ENCODE results near the gene LDLR. TPM values are rescaled to one million over a fixed set of nuclear protein-coding genes. Genes with fewer than 3 reads are reported as not detected.
"Not testable (repeated sequence)": the region's sequence is repeated elsewhere in the genome, so short reads cannot be mapped to it uniquely, and the experiment has no call there.

LDLR gene
- total RNA-seq, 4 donors from 2014 or later, result 22.6 to 45.6 (median 35.7) TPM

DNA sequence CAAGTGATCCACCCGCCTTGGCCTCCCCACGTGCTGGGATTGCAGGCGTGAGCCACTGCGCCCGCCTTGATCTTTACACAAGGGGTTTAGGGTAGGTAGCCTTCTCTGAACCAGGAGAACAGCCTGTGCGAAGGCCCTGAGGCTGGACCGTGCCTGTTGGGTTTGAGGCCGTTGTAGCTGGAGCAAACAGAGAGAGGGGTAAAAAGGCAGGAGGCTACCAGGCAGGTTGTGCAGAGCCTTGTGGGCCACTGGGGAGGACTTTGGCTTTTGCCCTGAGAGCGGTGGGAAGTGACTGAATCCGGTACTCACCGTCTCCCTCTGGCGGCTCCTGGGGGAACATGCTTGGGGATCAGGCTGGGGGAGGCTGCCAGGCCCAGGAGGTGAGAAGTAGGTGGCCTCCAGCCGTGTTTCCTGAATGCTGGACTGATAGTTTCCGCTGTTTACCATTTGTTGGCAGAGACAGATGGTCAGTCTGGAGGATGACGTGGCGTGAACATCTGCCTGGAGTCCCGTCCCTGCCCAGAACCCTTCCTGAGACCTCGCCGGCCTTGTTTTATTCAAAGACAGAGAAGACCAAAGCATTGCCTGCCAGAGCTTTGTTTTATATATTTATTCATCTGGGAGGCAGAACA lies 41.7 kb downstream of the LDLR start:
- H3K27me3 ChIP-seq, result no peaks in the 10 kb centered on the region
- 51 to 53% methylated on average over 18 to 19 of the region's 19 CpGs for WGBS, 2 donors
- TF ChIP-seq, protein P1, sequence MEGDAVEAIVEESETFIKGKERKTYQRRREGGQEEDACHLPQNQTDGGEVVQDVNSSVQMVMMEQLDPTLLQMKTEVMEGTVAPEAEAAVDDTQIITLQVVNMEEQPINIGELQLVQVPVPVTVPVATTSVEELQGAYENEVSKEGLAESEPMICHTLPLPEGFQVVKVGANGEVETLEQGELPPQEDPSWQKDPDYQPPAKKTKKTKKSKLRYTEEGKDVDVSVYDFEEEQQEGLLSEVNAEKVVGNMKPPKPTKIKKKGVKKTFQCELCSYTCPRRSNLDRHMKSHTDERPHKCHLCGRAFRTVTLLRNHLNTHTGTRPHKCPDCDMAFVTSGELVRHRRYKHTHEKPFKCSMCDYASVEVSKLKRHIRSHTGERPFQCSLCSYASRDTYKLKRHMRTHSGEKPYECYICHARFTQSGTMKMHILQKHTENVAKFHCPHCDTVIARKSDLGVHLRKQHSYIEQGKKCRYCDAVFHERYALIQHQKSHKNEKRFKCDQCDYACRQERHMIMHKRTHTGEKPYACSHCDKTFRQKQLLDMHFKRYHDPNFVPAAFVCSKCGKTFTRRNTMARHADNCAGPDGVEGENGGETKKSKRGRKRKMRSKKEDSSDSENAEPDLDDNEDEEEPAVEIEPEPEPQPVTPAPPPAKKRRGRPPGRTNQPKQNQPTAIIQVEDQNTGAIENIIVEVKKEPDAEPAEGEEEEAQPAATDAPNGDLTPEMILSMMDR (IDR thresholded peaks at IDR 0.05), result peak; percentile 87 to 92 (median 90)
- TF ChIP-seq EP300 (IDR thresholded peaks at IDR 0.05), result no peak
- H3K4me3 ChIP-seq, result no peak overlapping the region
- H3K4me1 ChIP-seq, result peaks cover 0 to 14% (median 4%) of the 10 kb centered on the region in 4 donors
- peak overlapping the region in 3 of 4 donors; percentile 13 to 69 (median 58) for H3K27ac ChIP-seq
- no peaks in the 10 kb centered on the region for H3K9me3 ChIP-seq
- peak; percentile 66 to 86 for DNase-seq (ENCODE audit: low spot score in 2 of 2)
- peaks cover 0 to 72% (median 9%) of the 10 kb centered on the region in 3 donors for H3K36me3 ChIP-seq

DNA sequence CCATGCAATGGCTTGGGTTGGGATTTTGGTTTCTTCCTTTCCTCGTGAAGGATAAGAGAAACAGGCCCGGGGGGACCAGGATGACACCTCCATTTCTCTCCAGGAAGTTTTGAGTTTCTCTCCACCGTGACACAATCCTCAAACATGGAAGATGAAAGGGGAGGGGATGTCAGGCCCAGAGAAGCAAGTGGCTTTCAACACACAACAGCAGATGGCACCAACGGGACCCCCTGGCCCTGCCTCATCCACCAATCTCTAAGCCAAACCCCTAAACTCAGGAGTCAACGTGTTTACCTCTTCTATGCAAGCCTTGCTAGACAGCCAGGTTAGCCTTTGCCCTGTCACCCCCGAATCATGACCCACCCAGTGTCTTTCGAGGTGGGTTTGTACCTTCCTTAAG lies 42.2 kb downstream of the LDLR start:
- Histone ChIP-seq H3K4me1 (peaks cover 0 to 9% (median under 1%) of the 10 kb centered on the region in 4 donors), H3K27me3 (no peaks in the 10 kb centered on the region), H3K36me3 (peaks cover 0 to 72% (median 9%) of the 10 kb centered on the region in 3 donors), H3K4me3 (no peak overlapping the region), H3K9me3 (no peaks in the 10 kb centered on the region), H3K27ac (peak overlapping the region in 2 of 4 donors; percentile 14 to 69)
- 76 to 80% methylated on average over 7 of the region's 7 CpGs for WGBS, 2 donors
- DNase-seq (ENCODE audit: low spot score in 2 of 2), result no peak
- TF ChIP-seq POLR2A (IDR thresholded peaks at IDR 0.05), result no peak
- TF ChIP-seq, protein P1 (IDR thresholded peaks at IDR 0.05), result no peak
- no peak for TF ChIP-seq EP300 (IDR thresholded peaks at IDR 0.05)

DNA sequence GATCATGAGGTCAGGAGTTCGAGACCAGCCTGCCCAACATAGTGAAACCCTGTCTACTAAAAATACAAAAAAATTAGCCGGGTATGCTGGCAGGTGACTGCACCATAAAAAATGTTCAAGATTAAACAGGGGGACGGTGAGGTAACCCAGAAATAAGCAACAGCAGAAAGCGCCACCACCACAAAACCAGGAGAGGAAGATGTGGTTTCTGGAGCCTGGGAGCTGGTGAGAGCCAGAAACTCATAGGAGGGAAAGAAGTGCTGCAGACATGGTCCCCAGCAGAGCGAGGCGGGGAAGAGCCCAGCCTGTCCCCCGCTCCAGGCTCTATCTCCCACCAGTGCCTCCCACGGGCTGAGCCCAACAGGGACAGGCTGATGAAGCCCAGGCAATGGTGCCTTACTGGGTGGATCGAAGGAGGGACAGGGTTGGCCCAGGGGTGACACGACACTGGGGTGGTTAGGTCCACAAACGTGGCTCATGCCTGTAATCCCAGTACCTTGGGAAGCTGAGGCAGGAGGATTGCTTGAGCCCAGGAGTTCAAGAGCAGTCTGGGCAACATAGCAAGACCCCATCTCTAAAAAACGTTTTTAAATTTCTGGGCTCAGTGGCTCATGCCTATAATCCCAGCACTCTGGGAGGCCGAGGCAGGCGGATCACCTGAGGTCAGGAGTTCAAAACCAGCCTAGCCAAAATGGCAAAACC lies 47.3 kb downstream of the LDLR start:
- DNase-seq (ENCODE audit: low spot score in 2 of 2), result no peak
- Histone ChIP-seq H3K9me3 (no peaks in the 10 kb centered on the region), H3K4me3 (no peak overlapping the region), H3K36me3 (peaks cover 0 to 31% (median 0%) of the 10 kb centered on the region in 3 donors), H3K4me1 (peaks cover 0 to 52% (median 27%) of the 10 kb centered on the region in 4 donors), H3K27ac (peak overlapping the region; percentile 85 to 100 (median 98)), H3K27me3 (no peaks in the 10 kb centered on the region)
- TF ChIP-seq EP300 (IDR thresholded peaks at IDR 0.05) (no peak), POLR2A (IDR thresholded peaks at IDR 0.05) (no peak)
- 73 to 74% methylated on average over 14 of the region's 14 CpGs for WGBS, 2 donors

DNA sequence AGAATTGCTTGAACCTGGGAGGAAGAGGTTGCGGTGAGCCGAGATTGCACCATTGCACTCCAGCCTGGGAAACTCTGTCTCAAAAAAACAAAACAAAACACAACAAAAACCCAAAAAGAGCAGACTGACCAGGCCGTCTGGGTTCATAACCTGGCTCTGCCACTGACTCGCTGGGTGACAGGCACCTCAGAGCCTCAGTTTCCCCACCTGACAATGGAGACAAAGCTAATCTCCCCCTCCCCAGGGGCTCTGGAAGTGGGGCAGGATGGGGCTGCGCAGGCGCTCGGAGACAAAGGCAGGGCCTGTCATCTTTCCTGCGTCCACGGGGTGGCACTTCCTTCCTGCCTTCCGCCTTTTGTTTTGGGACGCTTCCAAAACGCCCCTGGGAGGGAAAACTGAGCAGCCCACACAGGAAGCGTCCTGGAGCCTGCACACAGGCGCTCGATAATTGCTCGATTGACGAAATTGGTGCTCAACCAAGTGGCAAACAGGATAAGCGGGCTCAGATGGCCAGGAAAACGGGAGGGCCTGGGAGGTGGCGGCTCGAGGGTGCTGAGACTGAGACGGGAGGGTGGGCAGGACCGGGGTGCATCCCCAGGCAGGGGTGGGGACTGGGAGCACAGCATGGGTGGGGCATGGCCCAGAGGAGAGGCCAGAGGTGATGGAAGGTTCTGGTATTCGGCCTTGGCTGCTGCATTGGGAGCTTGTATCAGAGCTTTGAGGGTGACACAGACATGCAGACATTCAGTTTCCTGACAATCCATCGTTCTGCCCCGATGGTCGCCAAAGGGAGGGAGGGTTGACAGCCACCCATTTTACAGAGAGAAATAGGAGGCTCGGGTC lies 48.5 kb downstream of the LDLR start:
- Histone ChIP-seq H3K27me3 (no peaks in the 10 kb centered on the region), H3K4me1 (peaks cover 0 to 64% (median 38%) of the 10 kb centered on the region in 4 donors), H3K9me3 (no peaks in the 10 kb centered on the region), H3K27ac (peak overlapping the region; percentile 85 to 100 (median 98)), H3K4me3 (peak overlapping the region; percentile 2 to 43 (median 25)), H3K36me3 (peaks cover 0 to 19% (median 0%) of the 10 kb centered on the region in 3 donors)
- peak; percentile 75 to 91 for DNase-seq (ENCODE audit: low spot score in 2 of 2)
- TF ChIP-seq, protein P1 (IDR thresholded peaks at IDR 0.05), result peak; percentile 76 to 98 (median 92)
- peak; percentile 35 to 93 for TF ChIP-seq EP300 (IDR thresholded peaks at IDR 0.05)
- TF ChIP-seq POLR2A (IDR thresholded peaks at IDR 0.05), result peak in 1 of 2 donors; percentile 23
- 2 to 4% methylated on average over 28 of the region's 28 CpGs for WGBS, 2 donors

DNA sequence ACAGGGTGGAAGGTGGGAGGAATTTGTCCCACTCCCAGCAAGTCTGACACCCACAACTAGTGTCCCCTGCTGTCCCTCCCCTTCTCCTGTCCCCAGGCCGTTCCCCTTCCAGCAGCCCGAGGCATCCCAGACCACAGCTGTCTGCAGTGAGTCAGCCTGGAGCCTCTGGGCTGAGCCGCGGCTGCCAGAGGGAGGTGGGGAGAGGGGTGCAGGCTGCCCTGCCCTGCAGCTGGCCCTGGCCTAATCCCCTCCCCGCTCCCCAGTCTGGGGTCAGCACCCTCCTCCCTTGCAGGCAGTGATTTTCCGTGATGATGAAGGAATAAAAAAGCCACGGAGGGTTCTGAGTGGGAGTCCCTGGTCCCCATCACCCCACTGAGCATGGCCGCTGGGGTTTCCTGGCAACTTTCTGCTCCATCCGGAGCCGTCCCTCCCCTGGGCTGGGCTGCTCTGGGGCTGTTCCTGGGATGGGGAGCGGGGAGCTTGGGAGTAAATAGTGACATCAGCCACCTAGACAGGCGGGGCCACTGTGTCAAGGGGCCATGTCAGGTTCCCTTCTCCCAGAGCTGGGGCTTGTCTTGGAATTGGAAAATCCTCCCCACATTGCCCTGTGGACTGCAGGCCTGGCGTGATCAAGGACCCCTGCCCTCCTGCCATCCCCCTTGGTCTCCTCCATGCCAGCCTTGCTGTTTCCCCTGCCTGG lies 49.5 kb downstream of the LDLR start:
- Histone ChIP-seq H3K27me3 (no peaks in the 10 kb centered on the region), H3K9me3 (no peaks in the 10 kb centered on the region), H3K4me1 (peaks cover 3 to 74% (median 48%) of the 10 kb centered on the region in 4 donors), H3K36me3 (peaks cover 0 to 11% (median 0%) of the 10 kb centered on the region in 3 donors), H3K27ac (peak overlapping the region; percentile 85 to 100 (median 98)), H3K4me3 (peak overlapping the region in 3 of 4 donors; percentile 2 to 43 (median 12))
- DNase-seq (ENCODE audit: low spot score in 2 of 2), result peak; percentile 50 to 60
- WGBS, 2 donors, result 5 to 13% methylated on average over 9 to 10 of the region's 13 CpGs
- peak in 1 of 2 donors; percentile 31 for TF ChIP-seq POLR2A (IDR thresholded peaks at IDR 0.05)
- peak in 1 of 2 donors; percentile 62 for TF ChIP-seq EP300 (IDR thresholded peaks at IDR 0.05)
- TF ChIP-seq, protein P1 (IDR thresholded peaks at IDR 0.05), result peak in 1 of 5 experiments; percentile 37

DNA sequence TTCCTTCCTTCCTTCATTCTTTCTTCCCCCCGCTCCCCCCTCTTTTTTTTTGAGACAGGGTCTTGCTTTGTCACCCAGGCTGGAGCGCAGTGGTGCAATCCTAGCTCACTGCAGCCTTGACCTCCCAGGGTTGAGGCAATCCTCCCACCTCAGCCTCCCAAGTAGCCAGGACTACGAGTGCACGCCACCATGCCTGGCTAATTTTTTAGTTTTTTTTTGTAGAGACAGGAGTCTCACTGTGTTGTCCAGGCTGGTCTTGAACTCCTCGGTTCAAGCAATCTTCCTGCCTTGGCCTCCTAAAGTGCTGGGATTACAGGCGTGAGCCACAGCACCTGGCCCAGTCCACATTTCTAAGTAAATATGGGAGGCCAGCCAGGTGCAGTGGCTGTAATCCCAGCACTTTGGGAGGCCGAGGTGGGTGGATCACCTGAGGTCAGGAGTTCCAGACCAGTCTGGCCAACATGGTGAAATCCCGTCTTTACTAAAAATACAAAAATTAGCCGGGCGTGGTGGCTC lies 50.8 kb downstream of the LDLR start:
- WGBS, 2 donors, result 79 to 84% methylated on average over 10 of the region's 10 CpGs
- peaks cover 5 to 80% (median 52%) of the 10 kb centered on the region in 4 donors for H3K4me1 ChIP-seq
- not testable (repeated sequence) for H3K9me3 ChIP-seq; H3K27me3 ChIP-seq; H3K36me3 ChIP-seq; DNase-seq (ENCODE audit: low spot score in 2 of 2); H3K4me3 ChIP-seq
- peak overlapping the region; percentile 85 to 100 (median 98) for H3K27ac ChIP-seq

All from tibial nerve (tissue), 4 donors.